K562 (cell line): Measurements from ENCODE around the gene IP6K1.

ENCODE experiments used
- BRCA1 ChIP-seq, 2 experiments: fragments of 450-650 bp in 1 of 2; sonication (generic) in 1 of 2; formaldehyde crosslinking in 1 of 2; IDR thresholded peaks; 2 replicates each; pipeline versions ENCODE4 v1.5.0 to v1.6.1; 2017 to 2020; ENCODE audit warnings: mild to moderate bottlenecking in 1 of 2, missing genetic modification reagents in 1 of 2
- BRF1 ChIP-seq: IDR thresholded peaks from 3 replicates; pipeline ENCODE4 v1.6.1; 2011; ENCODE audit warnings: borderline replicate concordance, mild to moderate bottlenecking; ENCODE audit not compliant: insufficient read length; ENCODE audit errors: extremely low read depth
- EZH2 ChIP-seq: IDR thresholded peaks from 2 replicates; pipeline ENCODE4 v1.6.1; 2012; ENCODE audit warnings: low read depth, mild to moderate bottlenecking, inconsistent platforms, low read length, borderline replicate concordance
- GTF2F1 ChIP-seq: IDR thresholded peaks from 2 replicates; pipeline ENCODE4 v1.6.1; 2011; ENCODE audit warnings: low read depth, low read length, improper control_type of control experiment
- JUN ChIP-seq, 2 experiments: sonication (generic) in 1 of 2; formaldehyde crosslinking in 1 of 2; IDR thresholded peaks; 2 replicates each; pipeline versions ENCODE4 v1.6.1 to v1.8.0; 2012 to 2022; ENCODE audit warnings: borderline replicate concordance in 2 of 2, mild to moderate bottlenecking in 2 of 2, improper control_type of control experiment in 1 of 2, low read depth in 1 of 2, low read length in 1 of 2, missing genetic modification reagents in 1 of 2
- MAFK ChIP-seq: IDR thresholded peaks from 2 replicates; pipeline ENCODE4 v1.6.1; 2011; ENCODE audit warnings: low read length, improper control_type of control experiment
- NFIC ChIP-seq: fragments of 450-650 bp; IDR thresholded peaks from 2 replicates; pipeline ENCODE4 v1.6.1; 2017; ENCODE audit warnings: mild to moderate bottlenecking, inconsistent platforms
- STAT5B ChIP-seq: fragments of 250-450 bp; sonication (Bioruptor Pico); IDR thresholded peaks from 2 replicates; pipeline ENCODE4 v1.8.0; 2021; ENCODE audit warnings: mild to moderate bottlenecking, inconsistent platforms
- ZNF121 ChIP-seq: sonication (generic); formaldehyde crosslinking; conservative IDR thresholded peaks from 2 replicates; pipeline ENCODE4 v1.8.0; 2022; ENCODE audit warnings: missing genetic modification reagents
- ZNF717 ChIP-seq: fragments of 250-450 bp; sonication (Bioruptor Pico); IDR thresholded peaks from 2 replicates; pipeline ENCODE4 v1.5.0; 2021
- ZNF778 ChIP-seq: fragments of 450-650 bp; formaldehyde crosslinking; IDR thresholded peaks from 2 replicates; pipeline ENCODE4 v1.4.0; 2020; ENCODE audit warnings: mild to moderate bottlenecking, moderate library complexity

DNA sequence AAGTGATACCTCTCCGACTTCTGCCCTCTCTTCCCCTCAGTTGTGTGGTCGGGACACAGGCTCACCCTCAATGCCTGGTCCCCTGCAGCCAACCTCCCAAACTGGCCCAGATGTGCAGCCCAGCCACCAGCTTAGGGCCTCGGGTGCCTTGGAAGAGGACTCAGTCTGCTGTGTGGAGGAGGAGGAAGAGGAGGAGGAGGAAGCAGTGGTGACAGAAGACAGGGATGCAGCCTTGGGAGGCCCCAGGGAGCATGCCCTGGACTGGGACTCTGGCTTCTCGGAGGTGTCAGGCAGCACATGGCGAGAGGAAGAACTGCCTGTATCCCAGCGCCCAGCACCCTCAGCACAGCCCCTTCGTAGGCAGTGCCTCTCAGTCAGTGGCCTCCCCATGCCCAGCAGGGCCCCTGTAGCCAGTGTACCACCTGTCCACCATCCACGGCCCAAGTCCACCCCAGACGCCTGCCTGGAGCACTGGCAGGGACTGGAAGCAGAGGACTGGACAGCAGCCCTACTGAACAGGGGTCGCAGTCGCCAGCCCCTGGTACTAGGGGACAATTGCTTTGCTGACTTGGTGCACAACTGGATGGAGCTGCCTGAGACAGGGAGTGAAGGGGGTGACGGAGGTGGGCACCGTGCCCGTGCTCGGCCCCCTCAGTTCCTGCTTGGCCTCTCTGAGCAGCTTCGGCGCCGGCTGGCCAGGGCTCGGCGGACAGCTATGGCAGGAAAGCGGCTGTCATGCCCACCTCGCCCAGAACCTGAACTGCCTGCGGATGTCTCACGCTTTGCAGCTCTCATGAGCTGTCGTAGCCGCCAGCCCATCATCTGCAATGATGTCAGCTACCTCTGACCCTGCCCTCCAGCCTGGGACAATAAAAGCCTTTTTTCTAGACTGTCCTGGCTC is 18.0 kb upstream of the IP6K1 start:
- TF ChIP-seq EZH2 (no peak), GTF2F1 (no peak), ZNF121 (CRISPR knock-in tag) (no peak), JUN (IDR thresholded peaks at IDR 0.05; ENCODE audit: borderline replicate concordance, low read depth, low read length) (no peak), JUN (CRISPR knock-in tag; IDR thresholded peaks at IDR 0.05; ENCODE audit: borderline replicate concordance) (no peak), ZNF778 (CRISPR knock-in tag) (no peak), BRCA1 (IDR thresholded peaks at IDR 0.05) (no peak), BRCA1 (CRISPR knock-in tag; IDR thresholded peaks at IDR 0.05) (no peak), MAFK (no peak), NFIC (no peak), STAT5B (no peak), ZNF717 (CRISPR knock-in tag) (no peak), BRF1 (no peak)
